Measurements from ENCODE around the gene EXOC4.

DNA sequence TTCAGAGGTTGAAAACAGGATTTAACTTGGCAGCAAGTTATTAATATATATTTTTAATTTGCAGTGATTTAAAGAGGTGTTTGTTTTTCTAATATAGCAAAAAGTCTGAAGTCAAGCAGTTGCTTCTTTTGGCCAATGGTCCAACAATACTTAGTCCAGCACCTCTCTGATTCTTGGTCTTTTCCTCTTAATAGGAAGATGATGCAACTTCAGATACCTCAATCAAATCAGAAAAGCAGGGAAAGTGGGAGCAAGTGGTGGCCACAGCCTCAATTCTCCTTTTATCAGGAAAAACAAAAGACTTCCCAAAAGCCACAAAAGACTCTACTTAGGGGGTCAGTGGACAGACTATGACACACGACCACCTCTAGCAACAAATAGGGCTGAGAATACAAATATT, 740.7 kb downstream of the EXOC4 start:
- TF ChIP-seq CTCF (IDR thresholded peaks at IDR 0.05; ENCODE audit: extremely low read depth in 1 of 2, insufficient read depth in 1 of 2, low read depth in 1 of 2, low read length in 2 of 2) (no peak), POLR2A (IDR thresholded peaks at IDR 0.05; ENCODE audit: low read depth, low read length) (no peak), POLR2AphosphoS5 (IDR thresholded peaks at IDR 0.05; ENCODE audit: insufficient read depth, low read depth, low read length) (no peak)
